HG03432 (cell line): ENCODE data around the gene G2E3.

ENCODE experiments used
- ATAC-seq: cut with Tn5 transposase; IDR thresholded peaks from one replicate; pipeline ENCODE4 v1.9.1; 2021; ENCODE audit warnings: mild to moderate bottlenecking, moderate library complexity; ENCODE audit not compliant: unreplicated experiment

G2E3 gene

DNA sequence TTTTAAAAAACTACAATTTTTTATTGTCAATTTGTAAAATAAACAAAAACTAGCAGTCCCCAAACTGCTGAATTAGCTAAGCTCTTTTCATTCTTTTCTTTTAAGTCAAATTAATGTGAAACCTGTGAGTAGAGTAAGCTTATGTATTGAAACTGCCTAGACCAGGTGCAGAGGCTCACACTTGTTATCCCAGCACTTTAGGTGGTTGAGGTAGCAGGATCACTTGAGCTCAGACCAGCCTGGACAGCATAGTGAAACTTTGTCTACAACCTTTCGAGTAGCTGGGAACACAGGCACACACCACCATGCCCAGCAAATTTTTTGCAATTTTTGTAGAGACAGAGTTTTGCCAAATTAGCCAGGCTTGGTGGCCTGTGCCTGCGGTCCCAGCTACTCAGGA lies 89.5 kb downstream of the G2E3 start:
- ATAC-seq: peak; percentile 62

DNA sequence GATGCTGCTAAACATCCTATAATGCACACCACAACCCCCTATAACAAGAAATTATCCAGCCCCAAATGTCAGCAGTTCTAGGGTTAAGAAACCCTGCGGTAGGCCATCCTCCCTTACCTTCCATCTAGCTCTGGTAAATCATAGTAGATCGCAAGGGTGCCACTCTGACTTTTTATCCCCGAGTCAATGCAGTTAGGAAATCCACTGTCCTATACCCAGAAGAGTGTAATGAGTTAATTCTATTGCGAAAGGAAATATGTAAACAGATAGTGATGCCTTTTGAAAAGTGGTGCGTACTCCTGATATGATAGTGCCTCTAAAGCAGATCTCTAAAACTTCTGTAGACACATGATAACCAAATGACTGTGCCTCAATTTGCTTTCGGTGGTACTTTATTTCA lies 93.0 kb downstream of the G2E3 start:
- ATAC-seq: no peak

DNA sequence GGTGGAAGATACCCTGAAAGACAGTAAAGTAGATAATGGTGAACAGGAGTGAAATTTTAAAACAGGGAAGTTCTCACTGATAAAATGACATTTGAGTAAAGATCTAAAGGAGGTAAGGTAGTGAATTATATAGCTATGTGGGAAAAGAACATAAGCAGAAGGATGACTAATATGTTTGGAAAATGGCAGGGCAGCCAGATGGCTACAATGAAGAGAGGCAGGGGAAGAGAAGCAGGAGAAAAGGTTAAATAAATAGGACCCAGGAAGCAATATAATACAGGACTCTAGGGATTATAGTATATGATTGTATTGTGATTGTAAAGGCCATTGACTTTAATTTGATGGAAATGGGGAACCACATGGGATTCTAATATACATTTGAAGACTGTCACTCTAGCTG lies 96.2 kb downstream of the G2E3 start:
- ATAC-seq: no peak

DNA sequence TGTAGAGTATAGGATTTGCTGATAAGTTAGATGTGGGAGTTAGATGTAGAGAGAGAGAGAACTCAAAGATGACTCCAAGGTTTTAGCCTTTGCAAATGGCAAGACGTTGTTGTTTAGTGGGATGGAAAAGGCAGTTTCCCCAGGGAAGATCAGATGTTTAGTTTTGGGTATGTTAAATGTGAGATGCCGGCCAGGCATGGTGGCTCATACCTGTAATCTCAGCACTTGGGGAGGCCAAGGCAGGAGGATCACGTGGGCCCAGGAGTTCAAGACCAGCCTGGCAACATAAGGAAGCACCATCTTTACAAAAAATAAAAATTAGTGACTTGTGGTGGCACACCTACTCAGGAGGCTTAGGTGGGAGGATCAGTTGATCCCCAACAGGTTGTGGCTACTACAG lies 96.7 kb downstream of the G2E3 start:
- ATAC-seq: no peak

DNA sequence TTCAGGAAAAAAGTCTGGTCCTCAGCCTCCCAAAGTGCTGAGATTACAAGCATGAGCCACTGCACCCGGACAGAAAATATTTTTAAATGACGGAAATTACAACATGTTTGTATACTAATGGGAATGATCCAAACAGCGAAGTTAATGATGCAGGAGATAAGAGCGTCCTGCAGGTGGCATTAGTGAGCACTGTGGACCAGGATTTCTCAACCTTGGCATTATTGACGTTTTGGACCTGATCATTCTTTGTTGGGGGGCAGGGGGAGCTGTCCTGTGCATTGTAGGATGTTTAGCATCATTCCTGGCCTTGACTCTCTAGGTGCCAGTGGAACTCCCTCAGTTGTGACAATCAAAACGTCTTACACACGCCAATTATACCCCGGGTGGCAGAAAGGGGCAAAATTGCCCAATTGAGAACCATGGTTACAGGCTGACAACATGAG lies 97.3 kb downstream of the G2E3 start:
- ATAC-seq: no peak

DNA sequence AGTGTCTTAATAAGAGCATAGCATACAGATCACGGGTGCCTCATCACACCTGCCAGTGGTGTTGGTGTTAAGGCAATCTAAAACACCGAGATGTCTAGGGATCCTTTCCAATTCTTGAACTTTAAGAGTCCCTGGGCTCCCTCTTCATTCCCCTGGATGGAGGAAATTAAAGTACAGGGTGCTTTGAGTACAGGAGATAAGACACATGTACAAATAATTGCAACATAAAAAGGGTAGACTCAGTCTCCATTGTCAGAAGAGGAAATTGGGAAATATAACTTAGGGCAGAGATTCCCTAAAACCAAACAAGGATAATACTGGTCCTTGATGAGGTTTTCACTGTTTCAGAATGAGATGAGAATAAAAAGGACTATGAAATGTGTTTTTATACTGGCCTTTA lies 98.1 kb downstream of the G2E3 start:
- no peak for ATAC-seq

DNA sequence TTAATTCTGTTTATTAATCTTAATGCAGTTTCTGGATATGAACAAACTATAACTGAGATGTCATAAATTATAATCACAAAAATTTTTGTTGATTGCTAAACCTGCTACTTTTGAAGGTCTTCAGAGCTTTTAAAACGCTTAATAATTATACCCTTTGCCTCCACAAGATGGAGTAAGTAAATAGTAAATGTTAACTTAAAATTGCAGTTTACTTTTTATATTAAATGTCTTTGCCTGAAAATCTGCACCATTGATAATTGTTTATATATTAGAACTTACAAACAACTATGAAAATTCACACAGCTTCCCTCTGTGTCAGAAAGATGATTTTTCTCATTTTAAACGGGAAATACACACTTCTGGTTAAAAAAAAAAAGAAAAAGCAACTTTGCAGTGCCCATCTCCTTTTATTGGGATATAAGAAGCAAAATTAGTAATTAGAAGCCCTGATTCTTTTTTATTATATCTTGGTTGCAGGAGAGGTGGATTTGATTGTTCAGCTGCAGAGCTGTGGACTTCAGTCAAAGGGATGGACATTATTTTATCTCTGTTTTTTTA lies 98.7 kb downstream of the G2E3 start:
- ATAC-seq: no peak

DNA sequence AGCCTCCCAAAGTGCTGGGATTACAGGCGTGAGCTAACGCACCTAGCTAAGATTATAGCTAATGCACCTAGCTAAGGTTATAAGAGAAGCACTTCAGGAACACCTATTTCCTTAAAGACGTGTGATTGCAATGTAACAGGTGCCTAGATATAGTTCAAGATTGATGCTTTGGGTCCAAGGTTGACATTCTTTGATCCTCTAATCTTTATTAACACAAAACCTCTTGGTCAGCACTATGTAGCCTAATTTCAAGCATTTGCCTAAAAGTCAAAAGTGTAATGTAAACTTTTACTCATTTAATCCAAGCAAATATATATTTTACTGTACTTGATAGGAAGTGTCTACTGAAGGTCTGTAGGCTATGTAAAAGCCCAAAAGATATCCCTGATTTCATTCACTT lies 99.7 kb downstream of the G2E3 start:
- ATAC-seq: no peak

DNA sequence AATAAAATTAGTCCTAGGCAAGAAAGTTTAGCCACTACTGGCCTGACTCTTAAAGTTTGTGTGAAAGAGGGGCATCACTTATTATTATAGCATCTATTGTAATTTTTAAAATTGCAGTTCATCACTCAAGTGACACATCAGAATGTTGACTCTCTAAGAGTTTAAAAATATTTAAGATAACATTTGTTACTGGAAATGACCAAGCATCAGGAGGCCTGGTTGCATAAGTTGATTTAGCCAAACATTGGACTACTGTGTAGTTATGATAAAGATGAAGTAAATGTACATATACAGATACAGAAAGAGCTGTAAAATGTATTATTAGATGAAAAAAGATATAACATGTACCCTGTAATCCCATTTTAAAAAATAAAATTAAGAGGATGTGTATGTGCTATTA lies 110.6 kb downstream of the G2E3 start:
- no peak for ATAC-seq
